Measurements from ENCODE around the gene DNAH14. TPM values are rescaled to one million over a fixed set of nuclear protein-coding genes. Genes with fewer than 3 reads are reported as not detected.

The DNAH14 gene
- total and polyA plus RNA-seq, 8 donors = 13.2 to 21.3 (median 18.1) TPM

DNA sequence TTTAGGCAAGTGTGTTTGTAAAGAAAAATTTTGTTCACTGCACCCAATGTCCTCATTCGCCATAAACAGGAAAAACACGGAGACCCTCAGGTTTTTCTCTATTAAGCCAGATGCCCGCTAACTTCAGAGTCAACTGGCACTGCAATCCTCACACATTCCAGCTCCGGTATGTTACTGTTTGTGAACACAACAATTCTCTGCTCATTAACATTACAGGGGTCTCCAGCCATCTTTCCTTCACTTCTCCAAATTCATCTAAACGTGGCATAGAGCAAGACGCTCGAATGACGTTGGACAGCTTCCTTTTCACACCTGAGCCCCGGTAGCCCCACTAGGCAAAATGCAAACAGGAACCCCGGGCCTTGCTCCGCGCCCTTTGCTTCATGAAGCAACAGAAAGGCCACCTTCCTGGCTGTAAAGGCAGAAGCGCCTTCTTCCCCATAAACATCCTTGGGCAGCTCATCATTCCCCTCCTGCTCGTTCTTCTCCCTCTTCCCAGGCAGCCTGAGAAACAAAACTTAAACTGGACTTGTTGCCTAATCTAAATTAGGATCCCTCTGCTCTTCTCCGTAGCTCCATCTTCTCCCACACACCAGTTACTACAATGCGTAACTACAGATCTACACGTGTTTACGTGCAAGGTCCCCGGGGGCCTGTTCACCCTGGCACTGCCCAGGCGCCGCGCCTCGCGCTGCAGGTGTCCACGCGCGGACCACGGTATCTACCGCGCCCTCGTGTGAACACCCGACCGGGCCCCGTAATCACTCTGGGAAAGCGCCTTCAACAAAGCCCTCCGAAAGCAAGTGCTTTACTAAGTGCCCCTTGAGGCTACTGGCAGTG is 497.1 kb downstream of the DNAH14 start:
- DNase-seq (peak in 2 of 4 donors; percentile 48 to 89), ATAC-seq (peak; percentile 30)
- H3K27ac ChIP-seq = peak overlapping the region; percentile 91 to 96
- H3K4me3 ChIP-seq = peak overlapping the region; percentile 90 to 99
- H3K36me3 ChIP-seq = no peaks in the 10 kb centered on the region
- no peaks in the 10 kb centered on the region for H3K27me3 ChIP-seq
- H3K4me1 ChIP-seq = peaks cover 15 to 65% of the 10 kb centered on the region in 2 donors
- no peaks in the 10 kb centered on the region for H3K9me3 ChIP-seq
- TF ChIP-seq CTCF (IDR thresholded peaks at IDR 0.05) = no peak
- intact Hi-C loops (cut with DNase I) = no loop called here

GRCh38 chr1:225427235-225428067 is 498.0 kb downstream of the DNAH14 start, which contains the start of gene LBR:
Gene LBR (minus strand): TSS chr1:225428038. CDS start chr1:225424075, 3,963 bp downstream.
- Histone ChIP-seq H3K36me3 (no peaks in the 10 kb centered on the region), H3K9me3 (no peaks in the 10 kb centered on the region), H3K27ac (peak within 1 kb of the TSS; percentile 91 to 96), H3K27me3 (no peaks in the 10 kb centered on the region), H3K4me1 (peaks cover 15 to 56% of the 10 kb centered on the region in 2 donors), H3K4me3 (peak within 1 kb of the TSS; percentile 90 to 99)
- TF ChIP-seq CTCF (IDR thresholded peaks at IDR 0.05) = no peak
- intact Hi-C loops (cut with DNase I) = no loop called here
- DNase-seq (peak in 2 of 4 donors; percentile 89 to 90), ATAC-seq (peak; percentile 25)

DNA sequence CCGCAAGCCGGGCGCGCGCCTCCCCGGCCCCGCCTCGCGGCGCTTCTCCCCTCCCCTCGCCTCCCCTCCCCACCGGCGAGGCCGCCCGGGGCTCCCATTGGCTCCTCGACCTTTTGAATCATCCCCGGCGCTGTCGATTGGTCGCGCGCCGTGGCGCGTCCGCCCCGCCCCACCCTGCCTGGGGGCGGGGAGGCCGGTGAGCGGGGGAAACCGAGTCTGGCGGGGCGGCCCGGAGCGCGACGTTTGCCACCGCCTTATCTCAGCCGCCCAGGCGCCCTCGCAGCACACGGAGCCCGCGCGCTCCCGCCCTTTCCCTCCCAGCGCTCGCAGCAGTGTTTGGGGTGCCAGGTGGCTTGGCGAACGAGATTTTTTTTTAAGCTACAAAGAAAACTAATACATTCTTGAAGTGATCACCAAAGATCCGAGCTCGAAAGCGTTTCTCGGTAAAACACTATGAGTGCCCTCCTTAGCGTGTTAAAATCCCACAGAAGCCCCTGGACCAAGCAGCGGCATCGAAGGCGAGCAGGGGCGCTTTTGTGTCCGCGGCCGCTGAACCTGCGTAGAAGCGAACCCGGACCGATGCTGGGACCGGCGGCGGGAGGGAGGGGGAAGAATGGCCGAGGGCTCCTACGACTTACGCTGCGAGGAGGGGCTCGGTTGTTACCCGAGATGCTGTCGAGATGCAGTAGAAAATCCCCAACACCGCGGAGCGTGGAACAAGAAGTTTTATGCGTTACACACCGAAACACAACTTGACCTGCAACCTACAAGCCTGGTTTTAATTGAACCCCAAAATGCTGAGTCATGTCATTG is 498.8 kb downstream of the DNAH14 start:
- H3K36me3 ChIP-seq = no peaks in the 10 kb centered on the region
- H3K27me3 ChIP-seq = no peaks in the 10 kb centered on the region
- no peaks in the 10 kb centered on the region for H3K9me3 ChIP-seq
- ATAC-seq (peak; percentile 94), DNase-seq (peak in 3 of 4 donors; percentile 95 to 97 (median 96))
- H3K4me1 ChIP-seq = peaks cover 15 to 48% of the 10 kb centered on the region in 2 donors
- intact Hi-C loops (cut with DNase I) = no loop called here
- peak overlapping the region; percentile 91 to 96 for H3K27ac ChIP-seq
- TF ChIP-seq CTCF (IDR thresholded peaks at IDR 0.05) = peak in 1 of 2 donors; percentile 11
- H3K4me3 ChIP-seq = peak overlapping the region; percentile 90 to 99

- no peak for TF ChIP-seq CTCF (IDR thresholded peaks at IDR 0.05)
- Histone ChIP-seq H3K4me3 (peak overlapping the region; percentile 90 to 99), H3K9me3 (no peaks in the 10 kb centered on the region), H3K36me3 (no peaks in the 10 kb centered on the region), H3K4me1 (peaks cover 15 to 41% of the 10 kb centered on the region in 2 donors), H3K27me3 (no peaks in the 10 kb centered on the region), H3K27ac (peak overlapping the region; percentile 91 to 96)
- intact Hi-C loops (cut with DNase I) = no loop called here
- DNase-seq = no peak
- ATAC-seq = no peak
These were observed 499.5 kb downstream of the DNAH14 start for GRCh38 chr1:225428881-225429455.
